GM21528 (cell line): ENCODE results near the gene CPT1B.

ENCODE experiments used
- ATAC-seq: cut with Tn5 transposase; IDR thresholded peaks from one replicate; pipeline ENCODE4 v1.9.1; 2021; ENCODE audit warnings: mild to moderate bottlenecking, moderate library complexity; ENCODE audit not compliant: unreplicated experiment, low FRiP score

The CPT1B gene

GRCh38 chr22:50572965-50573364 lies 5.3 kb downstream of the CPT1B start:
- ATAC-seq, result no peak

GRCh38 chr22:50571264-50572175 lies 6.7 kb downstream of the CPT1B start:
- ATAC-seq, result no peak

DNA sequence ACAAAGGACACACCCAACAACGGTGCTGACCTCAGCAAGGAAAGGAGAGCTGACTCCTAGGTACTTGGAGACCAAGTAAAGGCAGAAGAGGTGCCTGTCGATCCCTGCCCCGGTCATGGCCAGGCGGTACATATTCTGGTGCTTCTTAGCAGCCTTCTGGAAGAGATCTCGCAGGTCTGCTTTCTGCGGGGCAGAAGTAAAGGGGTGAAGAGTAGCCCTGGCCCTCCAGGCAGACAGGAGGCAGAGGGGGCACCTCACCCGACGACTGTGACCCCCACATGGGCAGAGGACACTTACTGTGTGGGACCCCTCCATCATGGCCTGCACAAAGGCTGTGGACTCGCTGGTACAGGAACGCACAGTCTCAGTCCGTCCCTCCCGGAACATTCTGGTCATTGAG lies 7.4 kb downstream of the CPT1B start:
- ATAC-seq, result no peak

DNA sequence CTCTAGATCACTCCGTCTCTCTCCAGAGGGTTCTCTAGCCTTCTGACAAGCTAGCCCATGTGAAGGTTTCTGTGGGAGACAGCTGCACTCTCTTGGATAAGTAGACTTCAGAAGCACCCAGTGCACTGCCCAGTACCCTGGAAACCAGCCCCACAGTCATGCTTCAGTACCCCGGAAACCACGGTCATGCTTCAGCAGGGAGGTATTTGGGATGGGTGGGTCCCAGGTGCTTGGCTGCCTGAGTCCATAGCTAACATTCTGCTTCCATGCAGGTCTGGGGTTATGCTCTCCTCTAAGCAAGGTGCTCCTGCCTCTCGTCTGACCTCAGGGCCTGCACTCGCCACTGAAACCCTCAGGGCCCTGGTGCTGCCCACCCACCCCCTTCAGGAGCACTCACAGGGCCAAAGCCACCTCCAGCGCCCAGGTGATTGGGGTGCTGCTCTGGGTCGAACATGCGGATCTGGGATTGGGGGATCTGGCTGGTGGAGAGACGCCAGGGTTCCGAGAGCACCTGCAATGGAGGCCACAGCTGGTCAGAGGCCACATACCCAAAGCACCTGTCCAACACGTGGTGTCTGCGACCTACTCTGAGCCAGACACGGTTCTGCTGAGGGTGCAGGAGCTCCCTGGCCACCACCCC lies 8.2 kb downstream of the CPT1B start:
- no peak for ATAC-seq

GRCh38 chr22:50569041-50569459 lies 9.2 kb downstream of the CPT1B start:
- ATAC-seq, result no peak

GRCh38 chr22:50568626-50569025 lies 9.6 kb downstream of the CPT1B start:
- ATAC-seq, result no peak

- no peak for ATAC-seq
Measured at GRCh38 chr22:50567721-50568252, 10.4 kb downstream of the CPT1B start.

GRCh38 chr22:50564289-50564688 lies 13.9 kb downstream of the CPT1B start:
- no peak for ATAC-seq

DNA sequence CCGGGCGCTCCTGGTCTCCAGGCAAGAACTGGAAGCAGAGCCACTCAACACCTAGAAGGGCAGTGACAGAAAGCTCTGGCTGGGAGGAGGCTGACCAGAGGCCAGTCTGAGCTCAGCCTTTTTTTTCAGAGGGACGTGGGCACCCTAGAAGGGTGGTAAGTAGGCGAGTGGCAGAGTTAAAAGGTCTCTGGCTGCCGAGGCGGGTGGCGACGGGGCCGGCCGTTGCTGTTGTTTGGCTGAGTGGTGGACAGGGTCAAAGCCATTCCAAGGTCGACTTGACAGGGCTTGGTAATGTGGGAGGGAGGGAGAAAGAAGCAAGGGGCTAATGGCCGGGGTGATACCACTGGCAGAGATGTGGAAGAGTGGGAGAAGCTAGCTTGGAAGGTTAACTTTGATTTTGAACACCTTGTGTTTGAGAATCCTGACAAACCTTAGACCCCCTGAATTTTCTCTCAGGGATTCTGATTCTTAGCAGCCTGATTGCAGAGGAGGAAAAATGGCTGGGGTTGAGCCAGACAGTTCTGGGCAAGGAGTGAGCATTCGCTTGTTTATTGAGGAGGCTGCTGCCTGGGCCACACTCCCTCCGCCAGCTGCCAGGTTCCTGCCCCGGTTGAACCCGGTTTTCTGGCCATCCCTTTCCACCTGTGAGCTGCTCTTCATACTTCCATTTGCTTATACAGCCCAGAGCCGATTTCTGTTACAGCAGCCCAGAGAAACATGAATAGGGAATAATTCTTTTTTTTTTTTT lies 14.6 kb downstream of the CPT1B start:
- no peak for ATAC-seq

GRCh38 chr22:50562523-50563412 lies 15.5 kb downstream of the CPT1B start, which contains the start of gene SYCE3:
Gene SYCE3 (minus strand): TSS chr22:50562919. CDS start chr22:50556405, 6,514 bp downstream.
- ATAC-seq, result peak; percentile 85

DNA sequence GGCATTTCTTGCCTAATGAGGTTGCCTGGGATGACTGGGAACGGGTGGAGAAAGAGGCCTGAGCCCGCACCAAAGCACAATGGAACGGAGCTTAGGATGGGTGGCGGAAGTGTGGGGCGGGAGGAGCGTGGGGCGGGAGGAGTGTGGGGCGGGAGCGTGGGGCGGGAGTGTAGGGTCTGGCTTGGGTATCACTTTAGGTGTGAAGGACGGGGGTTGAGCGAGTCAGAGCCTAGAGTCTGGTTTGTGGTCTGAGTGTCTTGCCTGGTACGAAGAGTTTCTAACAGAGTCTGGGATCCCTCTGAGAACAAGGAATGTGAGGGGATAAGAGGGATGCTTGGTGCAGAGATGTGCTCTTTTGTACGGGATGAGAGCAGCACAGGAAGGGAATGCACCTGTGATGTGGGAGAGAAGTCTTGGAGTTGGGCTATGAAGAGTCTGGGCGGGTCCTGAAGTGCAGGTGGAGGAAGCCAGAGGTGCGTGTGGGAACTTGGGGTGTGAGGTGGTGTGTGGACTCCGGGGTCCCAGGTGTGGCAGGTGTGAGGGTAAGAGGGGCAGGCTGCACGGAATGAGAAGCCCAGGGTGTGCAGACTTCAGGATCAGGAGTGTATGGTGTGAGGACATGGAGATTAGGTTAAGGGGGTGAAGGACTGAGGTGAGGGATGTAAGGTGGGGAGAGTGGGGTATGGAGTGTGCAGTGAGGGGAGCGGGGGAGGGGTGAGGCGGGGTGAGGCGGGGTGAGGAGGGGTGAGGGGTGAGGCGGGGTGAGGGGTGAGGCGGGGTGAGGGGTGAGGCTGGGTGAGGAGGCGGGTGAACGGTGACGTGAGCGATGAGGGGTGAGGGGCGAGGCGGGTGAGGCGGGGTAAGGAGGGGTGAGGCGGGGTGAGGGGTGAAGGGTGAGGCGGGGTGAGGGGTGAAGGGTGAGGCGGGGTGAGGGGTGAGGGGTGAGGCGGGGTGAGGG lies 16.5 kb downstream of the CPT1B start:
- no peak for ATAC-seq

DNA sequence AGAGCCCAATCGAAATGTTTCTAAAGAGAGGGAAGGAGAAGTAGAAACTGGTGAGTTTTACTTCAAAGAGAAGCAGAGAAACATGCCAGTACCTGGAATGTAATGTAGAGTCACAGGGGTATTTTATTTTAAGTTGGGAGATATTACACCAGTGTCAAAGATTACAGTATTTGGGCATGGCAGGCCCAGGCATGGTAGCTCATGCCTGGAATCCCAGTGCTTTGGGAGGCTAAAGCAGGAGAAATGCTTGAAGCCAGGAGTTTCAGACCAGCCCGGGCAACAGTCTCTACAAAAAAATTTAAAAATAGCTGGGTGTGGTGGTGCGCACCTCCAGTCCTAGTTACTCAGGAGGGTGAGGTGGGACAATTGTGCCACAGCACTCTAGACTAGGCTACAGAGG lies 18.2 kb downstream of the CPT1B start:
- no peak for ATAC-seq

- no peak for ATAC-seq
Measured at GRCh38 chr22:50556703-50557102, 21.5 kb downstream of the CPT1B start.

DNA sequence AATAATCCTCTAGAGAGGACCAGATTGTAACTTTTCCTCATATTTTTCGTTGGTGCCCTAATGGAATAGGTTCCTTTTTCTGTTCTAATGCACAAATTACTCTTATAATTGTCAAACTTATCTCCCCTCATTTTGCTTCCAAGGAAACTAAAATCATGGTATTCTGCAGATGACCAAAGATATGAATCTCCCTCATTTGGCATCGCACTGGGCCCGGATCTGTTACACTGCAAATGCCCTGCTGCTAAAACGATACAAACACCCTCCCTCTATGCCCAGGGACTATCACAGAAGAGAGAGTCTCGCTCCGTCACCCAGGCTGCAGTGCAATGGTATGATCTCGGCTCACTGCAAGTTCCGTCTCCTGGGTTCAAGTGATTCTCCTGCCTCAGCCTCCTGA lies 24.9 kb downstream of the CPT1B start:
- no peak for ATAC-seq

DNA sequence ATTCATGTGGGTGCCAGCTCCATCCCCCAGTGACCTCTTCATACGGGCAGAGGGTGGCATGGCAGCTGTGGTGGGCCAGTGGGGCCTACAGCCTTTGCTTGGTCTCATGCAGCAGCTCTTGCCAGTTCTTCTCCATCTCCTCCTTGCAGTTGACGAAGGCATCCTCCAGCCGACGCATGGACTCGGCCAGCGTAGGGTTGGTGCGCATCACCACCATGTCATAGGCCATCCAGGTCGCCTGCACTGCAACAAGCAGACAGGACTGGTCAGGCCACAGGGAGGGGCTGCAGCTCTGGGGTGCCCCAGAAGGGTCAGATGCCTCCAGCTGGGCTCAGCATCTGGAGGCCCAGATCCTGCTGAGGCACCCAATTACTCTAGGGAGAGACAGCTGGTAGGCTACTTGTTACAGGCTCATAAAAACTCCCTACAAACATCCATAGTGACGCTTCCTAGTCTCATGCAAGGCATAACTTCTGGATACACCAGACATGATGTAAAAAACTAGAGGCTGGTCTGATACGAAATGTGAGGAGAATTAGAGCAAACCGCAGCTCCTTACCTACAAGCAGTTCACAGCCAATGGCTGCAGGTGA lies 27.0 kb downstream of the CPT1B start:
- no peak for ATAC-seq

- no peak for ATAC-seq
Measured at GRCh38 chr22:50550395-50550794, 27.8 kb downstream of the CPT1B start.

- no peak for ATAC-seq
Measured at GRCh38 chr22:50548921-50549790, 29.1 kb downstream of the CPT1B start.
